ENCODE measurements around the gene NEUROD4. TPM values are rescaled to one million over a fixed set of nuclear protein-coding genes. Genes with fewer than 3 reads are reported as not detected.
"Not testable (repeated sequence)": the region's sequence is repeated elsewhere in the genome, so short reads cannot be mapped to it uniquely, and the experiment has no call there.

The NEUROD4 gene
- total RNA-seq, 1 donor from 2014 or later, result not detected

DNA sequence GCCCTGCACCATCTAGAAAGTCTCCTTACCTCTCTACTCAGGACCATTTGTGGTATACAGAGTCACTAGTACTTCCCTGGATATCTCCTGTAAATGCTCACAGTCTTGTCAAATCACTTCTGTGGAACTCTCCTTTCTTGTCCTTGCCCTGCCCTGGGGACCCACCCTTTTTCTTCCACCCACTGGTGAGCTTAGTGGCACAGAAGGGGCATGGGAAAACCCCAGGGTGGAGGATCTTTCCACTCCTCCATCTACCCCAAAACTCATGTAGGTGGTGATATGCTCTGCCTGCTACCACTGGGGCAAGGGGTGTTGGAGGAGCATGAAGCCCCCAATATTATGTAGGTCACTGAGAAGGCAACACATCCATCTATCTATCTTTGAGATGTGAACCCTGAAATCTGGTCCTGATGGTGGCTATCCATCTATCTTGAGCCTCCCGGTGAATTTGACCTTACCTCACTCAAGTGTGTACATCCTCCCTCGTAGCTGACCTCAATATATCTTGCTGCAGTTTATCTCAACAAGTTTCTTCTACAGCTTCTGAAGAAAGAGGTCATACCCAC, 36.2 kb upstream of the NEUROD4 start:
- H3K27ac Mint-ChIP-seq (ENCODE audit: unreplicated experiment), result no peak overlapping the region
- no peaks in the 10 kb centered on the region for H3K9me3 Mint-ChIP-seq (ENCODE audit: unreplicated experiment)
- TF ChIP-seq CTCF (IDR thresholded peaks at IDR 0.05), result no peak
- no peak overlapping the region for H3K4me3 Mint-ChIP-seq (ENCODE audit: unreplicated experiment)
- peaks cover 4% of the 10 kb centered on the region for H3K27me3 Mint-ChIP-seq (ENCODE audit: unreplicated experiment)
- no peaks in the 10 kb centered on the region for H3K4me1 Mint-ChIP-seq (ENCODE audit: unreplicated experiment)
- H3K36me3 Mint-ChIP-seq (ENCODE audit: unreplicated experiment), result no peaks in the 10 kb centered on the region
- no peak for DNase-seq (ENCODE audit: extremely low spot score, unreplicated experiment)

- no peak within 1 kb of the TSS for H3K4me3 Mint-ChIP-seq (ENCODE audit: unreplicated experiment)
- TF ChIP-seq CTCF (IDR thresholded peaks at IDR 0.05), result no peak
- H3K36me3 Mint-ChIP-seq (ENCODE audit: unreplicated experiment), result no peaks in the 10 kb centered on the region
- no peaks in the 10 kb centered on the region for H3K4me1 Mint-ChIP-seq (ENCODE audit: unreplicated experiment)
- peaks cover 8% of the 10 kb centered on the region for H3K27me3 Mint-ChIP-seq (ENCODE audit: unreplicated experiment)
- H3K27ac Mint-ChIP-seq (ENCODE audit: unreplicated experiment), result no peak within 1 kb of the TSS
- no peaks in the 10 kb centered on the region for H3K9me3 Mint-ChIP-seq (ENCODE audit: unreplicated experiment)
- no peak for DNase-seq (ENCODE audit: extremely low spot score, unreplicated experiment)
These were observed 35.0 kb upstream of the NEUROD4 start, which contains the start of gene TESPA1 for GRCh38 chr12:54984658-54985376. Gene TESPA1, minus strand, starts transcription at chr12:54984762. Its CDS starts 10,200 bp downstream, at chr12:54974562.

- H3K27me3 Mint-ChIP-seq (ENCODE audit: unreplicated experiment); H3K4me1 Mint-ChIP-seq (ENCODE audit: unreplicated experiment); H3K27ac Mint-ChIP-seq (ENCODE audit: unreplicated experiment); H3K9me3 Mint-ChIP-seq (ENCODE audit: unreplicated experiment); H3K36me3 Mint-ChIP-seq (ENCODE audit: unreplicated experiment); H3K4me3 Mint-ChIP-seq (ENCODE audit: unreplicated experiment); DNase-seq (ENCODE audit: extremely low spot score, unreplicated experiment): not testable (repeated sequence)
These were observed 33.0 kb upstream of the NEUROD4 start for GRCh38 chr12:54986773-54987172.

DNA sequence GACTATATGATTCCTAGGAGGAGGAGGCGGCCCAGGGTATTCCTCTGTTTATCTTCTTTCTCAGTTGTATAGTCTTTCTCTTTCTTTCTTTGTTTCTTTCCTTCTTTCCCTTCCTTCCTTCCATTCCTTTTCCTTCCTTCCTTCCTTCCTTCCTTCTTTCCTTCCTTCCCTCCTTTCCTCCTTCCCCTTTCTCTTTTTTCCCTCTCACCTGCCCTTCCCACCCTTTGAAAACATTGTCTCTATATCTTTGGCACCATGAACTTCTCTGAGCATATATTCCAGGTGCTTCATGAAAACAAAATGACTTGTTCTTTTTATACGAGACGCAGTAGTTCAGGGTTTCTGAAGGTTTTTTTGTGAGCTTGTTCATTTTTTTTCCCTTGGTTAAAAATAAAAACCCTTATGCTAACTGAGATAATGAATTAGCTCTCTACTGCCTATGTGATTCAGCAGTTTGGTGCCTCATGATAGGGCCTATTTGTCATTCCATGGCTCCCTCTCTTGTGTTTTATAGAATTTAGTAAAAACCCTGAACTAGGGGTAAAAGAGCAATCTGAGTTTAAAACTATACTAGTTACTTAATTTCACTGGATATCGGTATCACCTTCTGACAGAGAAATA, 32.1 kb upstream of the NEUROD4 start:
- Mint-ChIP-seq H3K9me3 (ENCODE audit: unreplicated experiment) (no peaks in the 10 kb centered on the region), H3K4me1 (ENCODE audit: unreplicated experiment) (no peaks in the 10 kb centered on the region), H3K27ac (ENCODE audit: unreplicated experiment) (no peak overlapping the region), H3K4me3 (ENCODE audit: unreplicated experiment) (no peak overlapping the region), H3K36me3 (ENCODE audit: unreplicated experiment) (no peaks in the 10 kb centered on the region), H3K27me3 (ENCODE audit: unreplicated experiment) (peaks cover 10% of the 10 kb centered on the region)
- no peak for DNase-seq (ENCODE audit: extremely low spot score, unreplicated experiment)
- no peak for TF ChIP-seq CTCF (IDR thresholded peaks at IDR 0.05)

DNA sequence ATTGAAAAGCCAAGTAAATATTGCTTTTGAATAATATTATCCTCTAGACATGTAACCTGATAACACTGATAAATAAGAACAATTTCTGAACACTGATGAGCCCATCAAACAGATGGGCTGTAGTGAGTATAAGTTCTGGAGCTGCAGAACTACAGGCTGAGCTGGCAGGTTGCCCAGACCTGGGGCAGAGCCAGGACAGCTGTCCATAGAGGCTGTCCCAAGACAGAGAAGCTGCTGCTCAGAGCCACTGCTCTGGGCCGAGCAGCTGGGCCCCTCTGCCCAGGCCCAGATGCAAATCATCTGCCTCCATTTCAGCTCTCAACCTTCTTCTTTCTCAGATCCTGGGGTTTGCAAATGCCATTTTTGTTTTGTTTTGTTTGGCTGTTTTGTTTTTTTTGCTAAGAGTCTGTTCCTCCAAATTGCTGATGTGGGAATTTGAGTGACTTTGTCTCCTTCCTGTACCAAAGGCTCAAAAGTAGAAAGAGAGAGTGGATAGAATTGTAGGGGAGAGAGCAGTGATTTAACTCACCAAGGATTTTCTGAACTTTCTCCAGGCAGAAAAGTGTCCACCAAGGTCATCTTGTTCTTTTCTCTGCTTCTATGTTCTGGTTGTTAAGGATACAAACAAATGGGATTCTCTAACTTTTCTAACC, 31.2 kb upstream of the NEUROD4 start:
- H3K27ac Mint-ChIP-seq (ENCODE audit: unreplicated experiment), result no peak overlapping the region
- peaks cover 11% of the 10 kb centered on the region for H3K27me3 Mint-ChIP-seq (ENCODE audit: unreplicated experiment)
- no peak for TF ChIP-seq CTCF (IDR thresholded peaks at IDR 0.05)
- DNase-seq (ENCODE audit: extremely low spot score, unreplicated experiment), result no peak
- no peak overlapping the region for H3K4me3 Mint-ChIP-seq (ENCODE audit: unreplicated experiment)
- no peaks in the 10 kb centered on the region for H3K9me3 Mint-ChIP-seq (ENCODE audit: unreplicated experiment)
- H3K4me1 Mint-ChIP-seq (ENCODE audit: unreplicated experiment), result no peaks in the 10 kb centered on the region
- no peaks in the 10 kb centered on the region for H3K36me3 Mint-ChIP-seq (ENCODE audit: unreplicated experiment)

Data from osteocyte (in vitro differentiated cells).